NCI-H345 (cell line): ENCODE measurements around the gene DDX17.

ENCODE experiments used
- DNase-seq: peaks from one replicate; lab custom pipeline; 2025; lab: John Stamatoyannopoulos, UW

DDX17 gene

DNA sequence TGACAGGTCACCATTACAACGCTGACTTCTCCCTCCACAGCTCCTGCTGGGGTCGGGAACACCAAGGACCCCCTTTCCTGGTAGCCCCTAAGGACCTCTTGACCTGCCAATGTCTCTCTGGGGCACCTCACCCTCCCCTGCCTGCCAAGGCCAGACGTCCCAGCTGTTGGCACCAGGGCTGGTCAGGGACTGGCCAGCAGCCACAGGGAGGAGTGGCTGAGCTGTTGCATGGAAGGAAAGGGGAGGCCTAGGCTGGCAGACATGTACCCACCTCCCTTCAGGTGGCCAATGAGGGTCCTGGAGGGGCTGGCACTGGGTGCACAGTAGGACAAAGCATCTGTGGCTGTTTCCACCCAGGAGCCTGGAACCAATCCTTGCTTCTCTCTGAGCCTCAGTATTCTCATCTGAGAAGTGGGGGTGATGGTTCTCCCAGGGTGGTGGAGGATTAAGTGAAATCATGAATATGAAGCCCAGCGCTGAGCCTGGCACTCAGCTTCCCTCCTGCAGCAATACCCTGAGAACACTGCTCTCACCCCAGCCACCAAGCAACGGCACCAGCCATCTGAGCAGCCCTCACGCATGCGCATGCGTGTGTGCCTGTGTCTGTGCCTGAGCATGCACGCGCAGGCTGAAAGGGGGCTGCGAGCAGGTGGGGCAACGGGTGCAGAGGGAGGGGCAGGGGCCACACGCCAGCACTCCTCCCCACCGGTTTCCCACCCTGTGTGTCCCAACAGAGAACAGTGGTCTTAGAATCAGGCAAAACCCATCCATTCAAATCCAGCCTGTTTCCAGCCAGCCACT is 57.0 kb downstream of the DDX17 start:
- DNase-seq = no peak

- no peak for DNase-seq
These were observed 60.0 kb downstream of the DDX17 start for GRCh38 chr22:38446018-38446601.

DNA sequence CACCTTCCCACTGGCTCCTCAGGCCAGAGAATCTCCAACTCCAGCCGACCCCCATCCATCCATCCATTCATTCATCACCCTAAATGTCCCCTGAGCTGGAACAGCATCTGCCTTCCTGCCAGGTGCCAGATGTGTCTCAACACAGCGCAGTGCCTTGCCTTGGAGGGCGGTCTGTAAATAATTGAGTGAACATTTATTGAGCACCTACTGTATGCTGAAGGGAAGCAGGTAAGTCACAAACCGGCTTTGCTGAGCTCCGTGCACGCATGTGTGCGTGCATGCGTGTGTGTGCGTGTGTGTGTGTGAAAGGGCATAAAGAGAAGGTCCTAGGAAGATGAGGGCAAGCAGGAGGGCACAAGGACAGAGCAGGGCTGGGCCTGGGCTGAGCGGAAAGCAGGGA is 61.3 kb downstream of the DDX17 start:
- no peak for DNase-seq

GRCh38 chr22:38443628-38444521 is 62.2 kb downstream of the DDX17 start:
- DNase-seq = no peak

DNA sequence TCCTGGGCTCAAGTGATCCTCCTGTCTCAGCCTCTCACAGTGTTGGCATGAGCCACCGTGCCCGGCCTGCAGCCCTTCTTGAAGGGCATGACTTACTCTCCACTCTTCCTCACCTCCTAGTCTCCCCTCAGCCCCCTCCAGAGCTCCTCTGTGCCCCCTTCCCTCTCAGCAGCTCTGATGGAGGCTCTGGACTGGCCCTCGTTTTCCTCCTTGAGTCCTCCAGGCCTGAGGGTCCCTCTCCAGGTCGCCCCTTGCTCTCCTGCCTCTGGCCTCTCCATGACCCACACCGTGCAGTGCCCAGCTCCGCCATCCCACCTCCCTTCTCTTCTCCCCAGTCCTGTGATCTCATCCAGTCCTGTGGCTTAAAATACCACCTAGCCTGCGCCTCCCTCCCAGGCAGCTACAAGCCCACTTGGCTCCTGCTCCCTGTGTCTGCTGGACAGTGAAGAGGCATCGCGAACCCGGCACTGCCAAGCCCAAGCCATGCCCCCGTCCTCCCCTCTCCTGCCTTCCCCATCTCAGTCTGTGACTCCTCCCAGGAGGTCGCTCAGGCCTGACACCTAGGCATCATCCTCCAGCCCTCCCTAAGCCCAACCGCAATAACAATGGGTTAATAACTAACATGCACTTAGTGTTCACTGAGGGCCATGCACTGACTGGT is 63.0 kb downstream of the DDX17 start:
- no peak for DNase-seq

DNA sequence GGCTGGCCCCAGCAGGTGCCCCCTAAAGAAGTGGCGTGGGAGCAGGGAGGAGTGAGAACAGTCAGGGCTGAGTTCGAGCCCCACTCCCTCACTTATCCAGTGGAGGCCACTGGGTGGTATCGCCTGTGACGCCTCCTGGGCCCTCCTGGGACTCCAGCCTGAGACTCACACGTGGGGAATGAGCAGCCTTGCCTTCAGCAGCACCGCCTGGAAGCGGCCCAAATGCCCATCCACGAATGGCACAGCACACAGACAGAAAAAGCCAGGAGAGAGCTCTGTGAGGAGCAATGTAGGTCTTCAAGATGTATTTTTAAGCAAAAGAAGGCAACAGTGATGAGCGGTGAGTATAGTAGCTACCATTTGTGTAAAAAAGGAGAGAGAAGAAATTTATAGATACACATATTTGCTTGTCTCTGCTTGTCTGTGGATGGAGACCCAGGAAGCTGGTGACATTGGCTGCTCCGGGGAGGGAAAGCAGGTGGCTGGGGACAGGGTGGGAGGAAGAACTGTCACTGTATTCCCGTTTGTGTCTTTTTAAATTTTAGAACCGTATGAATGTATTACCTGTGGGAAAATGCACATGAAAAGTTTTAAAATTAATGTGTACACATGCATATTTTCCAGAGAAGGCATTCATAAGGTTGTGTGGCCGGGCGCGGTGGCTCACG is 64.4 kb downstream of the DDX17 start:
- no peak for DNase-seq

GRCh38 chr22:38440747-38441350 is 65.3 kb downstream of the DDX17 start:
- no peak for DNase-seq

- no peak for DNase-seq
These were observed 68.7 kb downstream of the DDX17 start for GRCh38 chr22:38437416-38437815.

GRCh38 chr22:38436629-38437395 is 69.3 kb downstream of the DDX17 start:
- DNase-seq = no peak

DNA sequence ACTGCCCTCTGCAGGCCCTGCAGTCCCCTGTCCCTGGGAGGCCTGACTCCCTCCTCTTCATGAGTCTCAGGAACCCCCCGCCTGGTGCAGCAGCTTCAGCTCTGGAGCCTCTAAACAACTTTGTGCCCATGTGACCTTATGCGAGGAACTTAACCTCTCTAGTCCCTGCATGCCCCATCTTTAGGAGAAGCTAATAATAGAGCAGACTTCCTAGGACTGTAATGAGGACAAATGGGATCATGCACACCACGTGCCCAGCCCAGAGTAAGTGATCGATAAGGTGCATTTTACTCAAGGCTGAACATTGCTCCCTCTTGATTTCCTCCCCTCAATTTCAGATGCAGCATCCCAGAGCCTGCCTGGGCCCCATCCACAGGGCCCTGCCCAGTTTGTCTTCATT is 70.1 kb downstream of the DDX17 start:
- no peak for DNase-seq

DNA sequence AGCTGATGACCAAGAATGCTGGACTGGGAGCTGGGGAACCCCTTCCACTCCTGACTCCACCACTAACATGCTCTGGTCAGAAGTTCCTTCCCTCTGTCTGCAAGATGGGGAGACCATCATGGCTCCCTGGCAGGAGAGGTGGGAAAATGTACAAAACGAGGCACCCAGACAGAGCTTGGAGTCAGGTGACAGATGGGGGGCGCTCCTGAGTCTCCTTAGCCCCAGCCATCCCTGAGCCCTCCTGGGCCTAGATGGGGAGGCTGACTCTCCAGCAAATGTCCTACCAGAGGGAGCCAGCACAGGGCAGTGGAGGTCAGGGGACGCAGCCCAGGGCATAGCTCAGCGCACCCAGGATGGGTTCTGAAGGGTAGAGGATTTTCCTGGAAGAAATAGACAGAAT is 71.1 kb downstream of the DDX17 start:
- DNase-seq = no peak

- no peak for DNase-seq
These were observed 72.2 kb downstream of the DDX17 start for GRCh38 chr22:38433871-38434270.
